ENCODE results near the gene C11orf24.
"Not testable (repeated sequence)": the region's sequence is repeated elsewhere in the genome, so short reads cannot be mapped to it uniquely, and the experiment has no call there.

GRCh38 chr11:68284588-68284987 is 12.8 kb upstream of the C11orf24 start:
- not testable (repeated sequence) for TF ChIP-seq SP4 (IDR thresholded peaks at IDR 0.05; ENCODE audit: low read length); CHD2 (IDR thresholded peaks at IDR 0.05; ENCODE audit: low read length); EZH2 (IDR thresholded peaks at IDR 0.05; ENCODE audit: low read depth, low read length, severe bottlenecking); CHD1 (IDR thresholded peaks at IDR 0.05; ENCODE audit: low read depth, low read length); MAX (IDR thresholded peaks at IDR 0.05); CTCF (IDR thresholded peaks at IDR 0.05; ENCODE audit: control extremely low read depth in 1 of 3, insufficient read depth in 1 of 3, low read depth in 1 of 3, low read length in 3 of 3); RAD21 (IDR thresholded peaks at IDR 0.05 in 1 of 2, conservative IDR thresholded peaks at IDR 0.05 in 1 of 2; ENCODE audit: low read depth in 2 of 2, low read length in 2 of 2); JUND (IDR thresholded peaks at IDR 0.05; ENCODE audit: low read length); POLR2A (IDR thresholded peaks at IDR 0.05; ENCODE audit: control extremely low read depth in 1 of 2, low read depth in 2 of 2, low read length in 2 of 2); POLR2AphosphoS5 (IDR thresholded peaks at IDR 0.05; ENCODE audit: low read depth, low read length); BRCA1 (IDR thresholded peaks at IDR 0.05; ENCODE audit: low read depth, low read length); ATF2 (IDR thresholded peaks at IDR 0.05; ENCODE audit: low read length); CEBPB (IDR thresholded peaks at IDR 0.05; ENCODE audit: low read depth, low read length)
